ENCODE measurements around the gene ZNF549.

- TF ChIP-seq CTCF (IDR thresholded peaks at IDR 0.05; ENCODE audit: poor library complexity, severe bottlenecking) (no peak), EZH2 (IDR thresholded peaks at IDR 0.05; ENCODE audit: borderline replicate concordance, insufficient read depth, low read length, poor library complexity, severe bottlenecking) (no peak)
Measured at GRCh38 chr19:57570707-57571106, 43.6 kb downstream of the ZNF549 start.

Data from neural cell (in vitro differentiated cells).